Right ventricle myocardium inferior (tissue), 1 donor: Measurements from ENCODE around the gene TMEM254. TPM values are rescaled to one million over a fixed set of nuclear protein-coding genes. Genes with fewer than 3 reads are reported as not detected.
"Not testable (repeated sequence)": the region's sequence is repeated elsewhere in the genome, so short reads cannot be mapped to it uniquely, and the experiment has no call there.

Source experiments
- ATAC-seq: fragments of 200-7000 bp; cut with Tn5 transposase; one replicate; pipeline ENCODE4 v1.9.1; 2020; ENCODE audit warnings: mild to moderate bottlenecking, moderate library complexity
- DNase-seq: peaks from one replicate; pipeline ENCODE4 v3.0.0; 2021; ENCODE audit errors: missing footprints
- intact Hi-C: fragments of 100-400 bp; cut with DNase I; formaldehyde crosslinking; loops from one replicate; pipeline ENCODE4 v1.11.0; 2022
- total RNA-seq: library from RNA; stranded (reverse); fragmentation: NEBNext Ultra II Directional; extraction: Animal tissue kit (Norgen Biotek cat#: 25700); gene quantifications from one replicate; pipeline ENCODE4 v1.2.1, GENCODE V29; 2021
- donor health status: DM: no; HTN: yes; CAD: no; lungs with severe emphysema.

The TMEM254 gene
- total RNA-seq, 1 donor from 2014 or later: 9.7 TPM

GRCh38 chr10:80122110-80122710 lies 43.7 kb downstream of the TMEM254 start:
- no peak for DNase-seq
- intact Hi-C loops: no loop called here
- no peak for ATAC-seq

- DNase-seq (no peak), ATAC-seq (no peak)
- intact Hi-C loops: no loop called here
Measured at GRCh38 chr10:80122746-80123145, 44.3 kb downstream of the TMEM254 start.

- intact Hi-C loops: no loop called here
- peak; percentile 87 for ATAC-seq
- no peak for DNase-seq
Measured at GRCh38 chr10:80126876-80127275, 48.4 kb downstream of the TMEM254 start.

GRCh38 chr10:80131499-80131901 lies 53.0 kb downstream of the TMEM254 start:
- ATAC-seq (no peak), DNase-seq (no peak)
- intact Hi-C loops: no loop called here

GRCh38 chr10:80132299-80133139 lies 54.1 kb downstream of the TMEM254 start, which contains the start of gene PLAC9:
Gene PLAC9 (plus strand): TSS chr10:80132730. CDS start chr10:80132763, 33 bp downstream.
- DNase-seq (peak; percentile 79), ATAC-seq (peak; percentile 38)
- intact Hi-C loops: loop anchor here (2.0 kb wide), 1 partner anchor 54 kb away; the partner anchor contains the start of gene TMEM254

GRCh38 chr10:80133206-80133605 lies 54.7 kb downstream of the TMEM254 start:
- peak; percentile 77 for DNase-seq
- intact Hi-C loops: loop anchor here (2.0 kb wide), 1 partner anchor 54 kb away; the partner anchor contains the start of gene TMEM254
- ATAC-seq: peak; percentile 21

GRCh38 chr10:80133687-80134086 lies 55.2 kb downstream of the TMEM254 start:
- intact Hi-C loops: loop anchor here (2.0 kb wide), 1 partner anchor 55 kb away; the partner anchor contains the start of gene TMEM254
- ATAC-seq, DNase-seq: not testable (repeated sequence)

GRCh38 chr10:80136134-80136571 lies 57.7 kb downstream of the TMEM254 start:
- DNase-seq (peak; percentile 96), ATAC-seq (peak; percentile 78)
- intact Hi-C loops: loop anchor here (5.0 kb wide), 1 partner anchor 79 kb away; no protein-coding TSS in a partner anchor

- DNase-seq: peak; percentile 82
- intact Hi-C loops: loop anchor here (5.0 kb wide), 1 partner anchor 80 kb away; no protein-coding TSS in a partner anchor
- ATAC-seq: peak; percentile 75
Measured at GRCh38 chr10:80137031-80137862, 58.8 kb downstream of the TMEM254 start.

GRCh38 chr10:80137920-80138319 lies 59.5 kb downstream of the TMEM254 start:
- DNase-seq: no peak
- intact Hi-C loops: loop anchor here (5.0 kb wide), 1 partner anchor 81 kb away; no protein-coding TSS in a partner anchor
- ATAC-seq: no peak

- ATAC-seq: no peak
Measured at GRCh38 chr10:80139265-80139664, 60.8 kb downstream of the TMEM254 start.

GRCh38 chr10:80140251-80140650 lies 61.8 kb downstream of the TMEM254 start:
- intact Hi-C loops: no loop called here
- DNase-seq (no peak), ATAC-seq (no peak)

More at GRCh38 chr10:80139265-80139664, 60.8 kb downstream of the TMEM254 start:
- intact Hi-C loops: loop anchor here (5.0 kb wide), 1 partner anchor 82 kb away; no protein-coding TSS in a partner anchor
- DNase-seq: no peak

GRCh38 chr10:80141696-80142460 lies 63.4 kb downstream of the TMEM254 start:
- intact Hi-C loops: no loop called here
- ATAC-seq (no peak), DNase-seq (no peak)

Other genes starting within 250 kb of the TMEM254 start
- 0.43 TPM for gene SFTPD, start 129.6 kb upstream of the TMEM254 start, total RNA-seq
- gene PLAC9, start 54.1 kb downstream of the TMEM254 start, total RNA-seq: 45.2 TPM
- gene ANXA11, start 126.9 kb downstream of the TMEM254 start, total RNA-seq: 420 TPM
- 0.19 TPM for gene MAT1A, start 211.0 kb downstream of the TMEM254 start, total RNA-seq